GM12878 (cell line): ENCODE measurements around the gene TRIM23. TPM values are rescaled to one million over a fixed set of nuclear protein-coding genes. Genes with fewer than 3 reads are reported as not detected.

Source experiments
- CHD2 ChIP-seq: IDR thresholded peaks from 2 replicates; pipeline ENCODE4 v1.6.1; 2011; ENCODE audit warnings: low read depth, low read length, improper control_type of control experiment, borderline replicate concordance
- ESRRA ChIP-seq: IDR thresholded peaks from 2 replicates; pipeline ENCODE4 v1.6.1; 2012; ENCODE audit warnings: mild to moderate bottlenecking, low read length, improper control_type of control experiment
- KDM1A ChIP-seq: fragments of 200-600 bp; sonication (generic); IDR thresholded peaks from 2 replicates; pipeline ENCODE4 v1.6.1; 2016; ENCODE audit warnings: borderline replicate concordance
- MXI1 ChIP-seq: fragments of 150-350 bp; IDR thresholded peaks from 2 replicates; pipeline ENCODE4 v1.6.1; 2011; ENCODE audit warnings: low read depth, mild to moderate bottlenecking, inconsistent platforms, low read length, improper control_type of control experiment
- MYC ChIP-seq: IDR thresholded peaks from 2 replicates; pipeline ENCODE4 v1.6.1; 2011; ENCODE audit warnings: mild to moderate bottlenecking, low read length, moderate library complexity, inconsistent platforms; ENCODE audit not compliant: insufficient read depth, insufficient replicate concordance, insufficient read length, severe bottlenecking
- PAX8 ChIP-seq: fragments of 450-650 bp; IDR thresholded peaks from 2 replicates; pipeline ENCODE4 v1.6.1; 2017; ENCODE audit warnings: mild to moderate bottlenecking, moderate library complexity
- PML ChIP-seq: IDR thresholded peaks from 2 replicates; pipeline ENCODE4 v1.6.1; 2012; ENCODE audit warnings: low read length, inconsistent platforms
- POU2F2 ChIP-seq: IDR thresholded peaks from 3 replicates; pipeline ENCODE4 v1.6.1; 2011; ENCODE audit warnings: low read depth, mild to moderate bottlenecking, low read length, borderline replicate concordance
- RAD21 ChIP-seq: IDR thresholded peaks from 2 replicates; pipeline ENCODE4 v1.6.1; 2011; ENCODE audit warnings: mild to moderate bottlenecking, low read depth, low read length, moderate library complexity; ENCODE audit not compliant: insufficient read depth
- SMAD5 ChIP-seq: IDR thresholded peaks from 2 replicates; pipeline ENCODE4 v1.6.1; 2016; ENCODE audit warnings: antibody characterized with exemption, low read depth
- SUPT20H ChIP-seq: IDR thresholded peaks from 2 replicates; pipeline ENCODE4 v1.6.1; 2011; ENCODE audit warnings: low read depth, mild to moderate bottlenecking, low read length, moderate library complexity, borderline replicate concordance; ENCODE audit not compliant: control insufficient read depth
- TARDBP ChIP-seq: IDR thresholded peaks from 2 replicates; pipeline ENCODE4 v1.6.1; 2016; ENCODE audit warnings: borderline replicate concordance
- ZNF217 ChIP-seq: fragments of 450-650 bp; IDR thresholded peaks from 2 replicates; pipeline ENCODE4 v1.6.1; 2017; ENCODE audit warnings: antibody characterized with exemption, mild to moderate bottlenecking
- ZSCAN29 ChIP-seq: fragments of 450-650 bp; IDR thresholded peaks from 2 replicates; pipeline ENCODE4 v1.6.1; 2017; ENCODE audit warnings: mild to moderate bottlenecking, moderate library complexity
- ZZZ3 ChIP-seq: IDR thresholded peaks from 2 replicates; pipeline ENCODE4 v1.6.1; 2011; ENCODE audit warnings: low read depth; ENCODE audit not compliant: control insufficient read depth, insufficient read length
- polyA plus RNA-seq, 11 experiments: library from polyadenylated mRNA; depleted of rRNA in 4 of 11; unstranded in 6 of 11; stranded (reverse) in 5 of 11; fragments of >200 nt; fragmentation: Nextera tagmentation in 4 of 11; fragmentation: Illumina TruSeq in 1 of 11; extraction: Ambion mirVana in 4 of 11; extraction: Trizol in 1 of 11; gene quantifications; 1 replicate in 1 of 11; 2 replicates in 10 of 11; pipeline versions ENCODE4 v1.2.1 to v1.2.3, GENCODE V29; 2011 to 2016; ENCODE audit warnings: inconsistent platforms in 2 of 11, missing spikeins in 2 of 11, low read depth in 1 of 11
- total RNA-seq, 4 experiments: library from RNA; depleted of rRNA in 3 of 4; stranded (reverse); fragments of >200 nt in 3 of 4; fragmentation: Illumina TruSeq in 1 of 4; extraction: Trizol in 1 of 4; gene quantifications; 2 replicates each; pipeline versions ENCODE4 v1.2.1 to v1.2.3, GENCODE V29; 2013 to 2021
- TF ChIP-seq, protein P1 (sequence below): fragments of 450-650 bp; IDR thresholded peaks from 2 replicates; pipeline ENCODE4 v1.6.1; 2016; ENCODE audit warnings: mild to moderate bottlenecking
- TF ChIP-seq, protein P2 (sequence below): fragments of 450-650 bp; IDR thresholded peaks from 2 replicates; pipeline ENCODE4 v1.6.1; 2017; ENCODE audit warnings: mild to moderate bottlenecking, moderate library complexity
- TF ChIP-seq, protein P3 (sequence below): fragments of 450-650 bp; IDR thresholded peaks from 2 replicates; pipeline ENCODE4 v1.6.1; 2018; ENCODE audit warnings: borderline replicate concordance, mild to moderate bottlenecking; ENCODE audit not compliant: partially characterized antibody
- TF ChIP-seq, protein P4 (sequence below): fragments of 450-650 bp; conservative IDR thresholded peaks from 2 replicates; pipeline ENCODE4 v1.6.1; 2017; ENCODE audit warnings: mild to moderate bottlenecking, moderate library complexity

The TRIM23 gene
- total and polyA plus RNA-seq, 10 of the 15 experiments (the other 5 are each of a cell fraction or from before 2014, with no cell fraction given): 1.9 to 5.0 (median 2.4) TPM

DNA sequence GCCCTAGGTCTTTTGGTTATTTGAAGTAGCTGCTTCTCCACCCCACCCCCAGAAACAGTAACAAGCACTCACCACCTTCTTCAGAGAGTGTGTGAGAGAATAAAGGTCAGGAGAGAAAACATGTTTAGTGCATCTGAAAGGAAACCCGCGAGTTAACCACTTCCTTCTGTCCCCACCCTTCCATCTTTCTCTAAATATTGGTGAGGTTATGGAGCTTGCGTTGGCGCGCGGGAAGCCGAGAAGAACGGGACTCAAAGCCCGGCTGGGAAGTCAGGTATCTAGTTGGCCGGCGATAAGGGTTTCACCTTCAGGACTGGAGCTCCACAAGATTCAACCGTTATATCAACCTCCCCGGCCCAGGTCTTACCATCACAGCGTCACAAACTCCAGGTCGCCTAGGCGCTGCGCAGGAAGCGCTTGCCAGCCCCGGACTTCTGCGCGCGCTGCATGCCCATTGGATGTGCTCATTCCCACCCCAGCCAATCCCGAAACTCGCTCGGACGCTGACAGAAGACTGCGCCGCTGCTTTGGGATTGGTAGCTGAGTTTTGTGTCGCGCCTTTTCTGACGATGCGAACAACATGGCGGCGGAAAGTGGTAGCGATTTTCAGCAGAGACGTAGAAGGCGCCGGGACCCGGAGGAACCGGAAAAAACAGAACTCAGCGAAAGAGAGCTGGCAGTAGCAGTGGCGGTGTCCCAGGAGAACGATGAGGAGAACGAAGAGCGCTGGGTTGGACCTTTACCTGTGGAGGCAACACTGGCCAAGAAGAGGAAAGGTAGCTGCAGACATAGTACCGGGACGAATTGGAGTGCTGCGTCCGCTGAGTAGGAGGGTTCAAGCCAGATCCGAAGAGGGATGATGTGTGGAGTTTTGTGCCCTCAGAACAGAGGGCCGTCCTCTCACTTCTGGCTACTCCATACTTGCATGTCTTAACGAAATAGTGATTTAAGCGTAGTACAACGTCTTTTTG lies 61.1 kb downstream of the TRIM23 start, which contains the start of the genes CENPK and PPWD1 (continued):
- TF ChIP-seq CHD2 (peak; percentile 94), SMAD5 (peak; percentile 75; the same call in 1 of the 2 replicates), ZNF217 (no peak), MXI1 (peak; percentile 86), RAD21 (0 out of 2 replicates have a peak, but pooled peaks have one; percentile 1), POU2F2 (peak; percentile 70), KDM1A (no peak), PML (peak; percentile 93), ESRRA (no peak; the same call in 1 of the 2 replicates), ZSCAN29 (no peak), MYC (no peak), PAX8 (peak; percentile 58; the same call in 1 of the 2 replicates), TARDBP (0 out of 2 replicates have a peak, but pooled peaks have one; percentile 50), SUPT20H (no peak; the same call in 1 of the 2 replicates), ZZZ3 (no peak)
- TF ChIP-seq, protein P1, sequence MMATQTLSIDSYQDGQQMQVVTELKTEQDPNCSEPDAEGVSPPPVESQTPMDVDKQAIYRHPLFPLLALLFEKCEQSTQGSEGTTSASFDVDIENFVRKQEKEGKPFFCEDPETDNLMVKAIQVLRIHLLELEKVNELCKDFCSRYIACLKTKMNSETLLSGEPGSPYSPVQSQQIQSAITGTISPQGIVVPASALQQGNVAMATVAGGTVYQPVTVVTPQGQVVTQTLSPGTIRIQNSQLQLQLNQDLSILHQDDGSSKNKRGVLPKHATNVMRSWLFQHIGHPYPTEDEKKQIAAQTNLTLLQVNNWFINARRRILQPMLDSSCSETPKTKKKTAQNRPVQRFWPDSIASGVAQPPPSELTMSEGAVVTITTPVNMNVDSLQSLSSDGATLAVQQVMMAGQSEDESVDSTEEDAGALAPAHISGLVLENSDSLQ: peak; percentile 38; the same call in 1 of the 2 replicates
- TF ChIP-seq, protein P2, sequence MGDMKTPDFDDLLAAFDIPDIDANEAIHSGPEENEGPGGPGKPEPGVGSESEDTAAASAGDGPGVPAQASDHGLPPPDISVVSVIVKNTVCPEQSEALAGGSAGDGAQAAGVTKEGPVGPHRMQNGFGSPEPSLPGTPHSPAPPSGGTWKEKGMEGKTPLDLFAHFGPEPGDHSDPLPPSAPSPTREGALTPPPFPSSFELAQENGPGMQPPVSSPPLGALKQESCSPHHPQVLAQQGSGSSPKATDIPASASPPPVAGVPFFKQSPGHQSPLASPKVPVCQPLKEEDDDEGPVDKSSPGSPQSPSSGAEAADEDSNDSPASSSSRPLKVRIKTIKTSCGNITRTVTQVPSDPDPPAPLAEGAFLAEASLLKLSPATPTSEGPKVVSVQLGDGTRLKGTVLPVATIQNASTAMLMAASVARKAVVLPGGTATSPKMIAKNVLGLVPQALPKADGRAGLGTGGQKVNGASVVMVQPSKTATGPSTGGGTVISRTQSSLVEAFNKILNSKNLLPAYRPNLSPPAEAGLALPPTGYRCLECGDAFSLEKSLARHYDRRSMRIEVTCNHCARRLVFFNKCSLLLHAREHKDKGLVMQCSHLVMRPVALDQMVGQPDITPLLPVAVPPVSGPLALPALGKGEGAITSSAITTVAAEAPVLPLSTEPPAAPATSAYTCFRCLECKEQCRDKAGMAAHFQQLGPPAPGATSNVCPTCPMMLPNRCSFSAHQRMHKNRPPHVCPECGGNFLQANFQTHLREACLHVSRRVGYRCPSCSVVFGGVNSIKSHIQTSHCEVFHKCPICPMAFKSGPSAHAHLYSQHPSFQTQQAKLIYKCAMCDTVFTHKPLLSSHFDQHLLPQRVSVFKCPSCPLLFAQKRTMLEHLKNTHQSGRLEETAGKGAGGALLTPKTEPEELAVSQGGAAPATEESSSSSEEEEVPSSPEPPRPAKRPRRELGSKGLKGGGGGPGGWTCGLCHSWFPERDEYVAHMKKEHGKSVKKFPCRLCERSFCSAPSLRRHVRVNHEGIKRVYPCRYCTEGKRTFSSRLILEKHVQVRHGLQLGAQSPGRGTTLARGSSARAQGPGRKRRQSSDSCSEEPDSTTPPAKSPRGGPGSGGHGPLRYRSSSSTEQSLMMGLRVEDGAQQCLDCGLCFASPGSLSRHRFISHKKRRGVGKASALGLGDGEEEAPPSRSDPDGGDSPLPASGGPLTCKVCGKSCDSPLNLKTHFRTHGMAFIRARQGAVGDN: no peak
- TF ChIP-seq, protein P3, sequence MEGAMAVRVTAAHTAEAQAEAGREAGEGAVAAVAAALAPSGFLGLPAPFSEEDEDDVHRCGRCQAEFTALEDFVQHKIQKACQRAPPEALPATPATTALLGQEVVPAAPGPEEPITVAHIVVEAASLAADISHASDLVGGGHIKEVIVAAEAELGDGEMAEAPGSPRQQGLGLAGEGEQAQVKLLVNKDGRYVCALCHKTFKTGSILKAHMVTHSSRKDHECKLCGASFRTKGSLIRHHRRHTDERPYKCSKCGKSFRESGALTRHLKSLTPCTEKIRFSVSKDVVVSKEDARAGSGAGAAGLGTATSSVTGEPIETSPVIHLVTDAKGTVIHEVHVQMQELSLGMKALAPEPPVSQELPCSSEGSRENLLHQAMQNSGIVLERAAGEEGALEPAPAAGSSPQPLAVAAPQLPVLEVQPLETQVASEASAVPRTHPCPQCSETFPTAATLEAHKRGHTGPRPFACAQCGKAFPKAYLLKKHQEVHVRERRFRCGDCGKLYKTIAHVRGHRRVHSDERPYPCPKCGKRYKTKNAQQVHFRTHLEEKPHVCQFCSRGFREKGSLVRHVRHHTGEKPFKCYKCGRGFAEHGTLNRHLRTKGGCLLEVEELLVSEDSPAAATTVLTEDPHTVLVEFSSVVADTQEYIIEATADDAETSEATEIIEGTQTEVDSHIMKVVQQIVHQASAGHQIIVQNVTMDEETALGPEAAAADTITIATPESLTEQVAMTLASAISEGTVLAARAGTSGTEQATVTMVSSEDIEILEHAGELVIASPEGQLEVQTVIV: peak; percentile 52
- TF ChIP-seq, protein P4, sequence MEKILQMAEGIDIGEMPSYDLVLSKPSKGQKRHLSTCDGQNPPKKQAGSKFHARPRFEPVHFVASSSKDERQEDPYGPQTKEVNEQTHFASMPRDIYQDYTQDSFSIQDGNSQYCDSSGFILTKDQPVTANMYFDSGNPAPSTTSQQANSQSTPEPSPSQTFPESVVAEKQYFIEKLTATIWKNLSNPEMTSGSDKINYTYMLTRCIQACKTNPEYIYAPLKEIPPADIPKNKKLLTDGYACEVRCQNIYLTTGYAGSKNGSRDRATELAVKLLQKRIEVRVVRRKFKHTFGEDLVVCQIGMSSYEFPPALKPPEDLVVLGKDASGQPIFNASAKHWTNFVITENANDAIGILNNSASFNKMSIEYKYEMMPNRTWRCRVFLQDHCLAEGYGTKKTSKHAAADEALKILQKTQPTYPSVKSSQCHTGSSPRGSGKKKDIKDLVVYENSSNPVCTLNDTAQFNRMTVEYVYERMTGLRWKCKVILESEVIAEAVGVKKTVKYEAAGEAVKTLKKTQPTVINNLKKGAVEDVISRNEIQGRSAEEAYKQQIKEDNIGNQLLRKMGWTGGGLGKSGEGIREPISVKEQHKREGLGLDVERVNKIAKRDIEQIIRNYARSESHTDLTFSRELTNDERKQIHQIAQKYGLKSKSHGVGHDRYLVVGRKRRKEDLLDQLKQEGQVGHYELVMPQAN: peak; percentile 98
